Mesendoderm (in vitro differentiated cells): ENCODE results near the gene PRKN.
A peak's percentile ranks its signal among the peaks of the same experiment; 100 is the strongest.
"Not testable (repeated sequence)": the region's sequence is repeated elsewhere in the genome, so short reads cannot be mapped to it uniquely, and the experiment has no call there.

ENCODE experiments used
- DNase-seq: peaks from one replicate; pipeline ENCODE4 v3.0.0; 2013
- H2AK5ac ChIP-seq: 2 replicates; pipeline ENCODE4 v1.6.1; 2013; ENCODE audit warnings: low read length, inconsistent platforms
- H2BK120ac ChIP-seq: 2 replicates; pipeline ENCODE4 v1.6.1; 2013; ENCODE audit warnings: low read depth, mild to moderate bottlenecking, low read length, moderate library complexity, mixed read lengths
- H2BK15ac ChIP-seq: replicated peaks from 2 replicates; pipeline ENCODE4 v1.6.1; 2013; ENCODE audit warnings: low read depth, mild to moderate bottlenecking, moderate library complexity
- H2BK5ac ChIP-seq: 2 replicates; pipeline ENCODE4 v1.6.1; 2013; ENCODE audit warnings: low read length, inconsistent platforms
- H3K18ac ChIP-seq: 2 replicates; pipeline ENCODE4 v1.6.1; 2013; ENCODE audit warnings: mild to moderate bottlenecking, low read length, mixed read lengths
- H3K23ac ChIP-seq: one replicate; pipeline ENCODE4 v1.6.1; 2013; ENCODE audit warnings: low read length
- H3K27ac ChIP-seq: 2 replicates; pipeline ENCODE4 v1.5.1; 2013; ENCODE audit warnings: low read depth, mild to moderate bottlenecking, inconsistent platforms, low read length, moderate library complexity
- H3K27me3 ChIP-seq: 2 replicates; pipeline ENCODE4 v1.6.1; 2013; ENCODE audit warnings: low read length, control low read depth, mild to moderate bottlenecking, inconsistent platforms; ENCODE audit not compliant: insufficient read depth, poor library complexity
- H3K36me3 ChIP-seq: 2 replicates; pipeline ENCODE4 v1.6.1; 2013; ENCODE audit warnings: low read length, inconsistent platforms; ENCODE audit not compliant: control insufficient read depth, insufficient read depth
- H3K4ac ChIP-seq: one replicate; pipeline ENCODE4 v1.6.1; 2013; ENCODE audit warnings: low read depth, mild to moderate bottlenecking, low read length, moderate library complexity
- H3K4me1 ChIP-seq: 2 replicates; pipeline ENCODE4 v1.6.1; 2013; ENCODE audit warnings: low read depth, low read length, inconsistent platforms; ENCODE audit not compliant: control insufficient read depth
- H3K4me2 ChIP-seq: 2 replicates; pipeline ENCODE4 v1.6.1; 2013; ENCODE audit warnings: low read length
- H3K4me3 ChIP-seq: 2 replicates; pipeline ENCODE4 v1.5.1; 2013; ENCODE audit warnings: mild to moderate bottlenecking, low read length
- H3K56ac ChIP-seq: one replicate; pipeline ENCODE4 v1.6.1; 2013; ENCODE audit warnings: low read length
- H3K79me1 ChIP-seq: 2 replicates; pipeline ENCODE4 v1.6.1; 2013; ENCODE audit warnings: low read length, inconsistent platforms
- H3K79me2 ChIP-seq: 2 replicates; pipeline ENCODE4 v1.6.1; 2013; ENCODE audit warnings: mild to moderate bottlenecking, low read length; ENCODE audit not compliant: control insufficient read depth, insufficient read depth
- H3K9ac ChIP-seq: 2 replicates; pipeline ENCODE4 v1.6.1; 2013; ENCODE audit warnings: low read length, inconsistent platforms
- H4K5ac ChIP-seq: one replicate; pipeline ENCODE4 v1.6.1; 2013; ENCODE audit warnings: low read length
- H4K8ac ChIP-seq: one replicate; pipeline ENCODE4 v1.6.1; 2013; ENCODE audit warnings: low read depth, mild to moderate bottlenecking, control low read depth, low read length, moderate library complexity
- WGBS: extraction: QIAGEN DNeasy Blood & Tissue Kit; methylation state at CpG from one replicate; pipeline ENCODE4 v1.1.7; 2013; ENCODE audit warnings: low lambda C conversion rate, missing lambda C conversion rate; ENCODE audit not compliant: insufficient coverage; ENCODE audit errors: extremely low coverage; 5-methylcytosine and 5-hydroxymethylcytosine counted together

The PRKN gene

GRCh38 chr6:161313940-161314509 is 1413.5 kb downstream of the PRKN start:
- no peak overlapping the region for H4K8ac ChIP-seq
- DNase-seq: no peak
- H2AK5ac ChIP-seq: no peak overlapping the region
- no CpG with 5 or more reads among the region's 6 CpGs for WGBS
- H3K56ac ChIP-seq: no peak overlapping the region
- H3K4me1 ChIP-seq: no peaks in the 10 kb centered on the region
- no peaks in the 10 kb centered on the region for H3K79me1 ChIP-seq
- no peak overlapping the region for H3K4ac ChIP-seq
- no peaks in the 10 kb centered on the region for H3K36me3 ChIP-seq
- no peak overlapping the region for H3K23ac ChIP-seq
- no peak overlapping the region for H3K9ac ChIP-seq
- peak overlapping the region; percentile 58 for H2BK5ac ChIP-seq
- H3K4me3 ChIP-seq: no peak overlapping the region
- no peak overlapping the region for H2BK15ac ChIP-seq
- H2BK120ac ChIP-seq: peak overlapping the region; percentile 13
- no peak overlapping the region for H3K18ac ChIP-seq
- H4K5ac ChIP-seq: no peak overlapping the region
- no peaks in the 10 kb centered on the region for H3K27me3 ChIP-seq
- H3K27ac ChIP-seq: peak overlapping the region; percentile 80
- no peak overlapping the region for H3K4me2 ChIP-seq
- H3K79me2 ChIP-seq: no peaks in the 10 kb centered on the region

GRCh38 chr6:161313475-161313874 is 1414.1 kb downstream of the PRKN start:
- H2BK5ac ChIP-seq, H4K8ac ChIP-seq, H3K27me3 ChIP-seq, H3K18ac ChIP-seq, H3K23ac ChIP-seq, H3K56ac ChIP-seq, H4K5ac ChIP-seq, H3K4me3 ChIP-seq, H3K79me1 ChIP-seq, H3K4me1 ChIP-seq, H3K4me2 ChIP-seq, H3K9ac ChIP-seq, H3K4ac ChIP-seq, H3K79me2 ChIP-seq, H3K36me3 ChIP-seq, H2BK120ac ChIP-seq, H3K27ac ChIP-seq, H2BK15ac ChIP-seq, H2AK5ac ChIP-seq: not testable (repeated sequence)
- no CpG with 5 or more reads among the region's 3 CpGs for WGBS
- DNase-seq: peak; percentile 82

- not testable (repeated sequence) for H3K4ac ChIP-seq, H2BK120ac ChIP-seq, H4K5ac ChIP-seq, H3K4me2 ChIP-seq, H3K79me1 ChIP-seq, H2AK5ac ChIP-seq, H3K9ac ChIP-seq, H4K8ac ChIP-seq, H2BK15ac ChIP-seq, H3K27me3 ChIP-seq, H3K27ac ChIP-seq, H3K79me2 ChIP-seq, H2BK5ac ChIP-seq, H3K23ac ChIP-seq, DNase-seq, H3K4me3 ChIP-seq, H3K18ac ChIP-seq, H3K4me1 ChIP-seq, H3K36me3 ChIP-seq, H3K56ac ChIP-seq
- WGBS: no CpG with 5 or more reads among the region's 7 CpGs
Measured at GRCh38 chr6:161309774-161310173, 1417.8 kb downstream of the PRKN start.

GRCh38 chr6:161308075-161308655 is 1419.4 kb downstream of the PRKN start:
- Histone ChIP-seq H3K27ac (no peak overlapping the region), H3K56ac (no peak overlapping the region), H2BK120ac (no peak overlapping the region), H2AK5ac (no peak overlapping the region), H4K5ac (no peak overlapping the region), H3K4me1 (no peaks in the 10 kb centered on the region), H3K23ac (no peak overlapping the region), H3K18ac (no peak overlapping the region), H3K9ac (no peak overlapping the region), H3K4me3 (no peak overlapping the region), H3K79me2 (no peaks in the 10 kb centered on the region), H3K27me3 (no peaks in the 10 kb centered on the region), H3K4me2 (no peak overlapping the region), H3K4ac (no peak overlapping the region), H3K36me3 (no peaks in the 10 kb centered on the region), H2BK15ac (no peak overlapping the region), H2BK5ac (no peak overlapping the region), H4K8ac (no peak overlapping the region), H3K79me1 (no peaks in the 10 kb centered on the region)
- no peak for DNase-seq
- no CpG with 5 or more reads among the region's 10 CpGs for WGBS

GRCh38 chr6:161305860-161306259 is 1421.7 kb downstream of the PRKN start:
- H3K4me1 ChIP-seq: no peaks in the 10 kb centered on the region
- H3K56ac ChIP-seq: no peak overlapping the region
- no peak overlapping the region for H3K23ac ChIP-seq
- H3K4me2 ChIP-seq: no peak overlapping the region
- H2BK15ac ChIP-seq: no peak overlapping the region
- H2BK5ac ChIP-seq: no peak overlapping the region
- no peaks in the 10 kb centered on the region for H3K79me1 ChIP-seq
- H2BK120ac ChIP-seq: no peak overlapping the region
- H3K79me2 ChIP-seq: no peaks in the 10 kb centered on the region
- DNase-seq: no peak
- no peak overlapping the region for H3K27ac ChIP-seq
- H3K27me3 ChIP-seq: no peaks in the 10 kb centered on the region
- H3K18ac ChIP-seq: no peak overlapping the region
- H2AK5ac ChIP-seq: no peak overlapping the region
- H3K4me3 ChIP-seq: no peak overlapping the region
- H4K8ac ChIP-seq: no peak overlapping the region
- no peak overlapping the region for H3K9ac ChIP-seq
- no peak overlapping the region for H3K4ac ChIP-seq
- no peaks in the 10 kb centered on the region for H3K36me3 ChIP-seq
- WGBS: no CpG with 5 or more reads among the region's 4 CpGs
- no peak overlapping the region for H4K5ac ChIP-seq
